Measurements from ENCODE around the gene ADAT2. TPM values are rescaled to one million over a fixed set of nuclear protein-coding genes. Genes with fewer than 3 reads are reported as not detected.

ADAT2 gene
- total and polyA plus RNA-seq, 2 of the 13 experiments (the other 11 are each of a cell fraction or from before 2014, with no cell fraction given) = 10.5 to 18.3 TPM

DNA sequence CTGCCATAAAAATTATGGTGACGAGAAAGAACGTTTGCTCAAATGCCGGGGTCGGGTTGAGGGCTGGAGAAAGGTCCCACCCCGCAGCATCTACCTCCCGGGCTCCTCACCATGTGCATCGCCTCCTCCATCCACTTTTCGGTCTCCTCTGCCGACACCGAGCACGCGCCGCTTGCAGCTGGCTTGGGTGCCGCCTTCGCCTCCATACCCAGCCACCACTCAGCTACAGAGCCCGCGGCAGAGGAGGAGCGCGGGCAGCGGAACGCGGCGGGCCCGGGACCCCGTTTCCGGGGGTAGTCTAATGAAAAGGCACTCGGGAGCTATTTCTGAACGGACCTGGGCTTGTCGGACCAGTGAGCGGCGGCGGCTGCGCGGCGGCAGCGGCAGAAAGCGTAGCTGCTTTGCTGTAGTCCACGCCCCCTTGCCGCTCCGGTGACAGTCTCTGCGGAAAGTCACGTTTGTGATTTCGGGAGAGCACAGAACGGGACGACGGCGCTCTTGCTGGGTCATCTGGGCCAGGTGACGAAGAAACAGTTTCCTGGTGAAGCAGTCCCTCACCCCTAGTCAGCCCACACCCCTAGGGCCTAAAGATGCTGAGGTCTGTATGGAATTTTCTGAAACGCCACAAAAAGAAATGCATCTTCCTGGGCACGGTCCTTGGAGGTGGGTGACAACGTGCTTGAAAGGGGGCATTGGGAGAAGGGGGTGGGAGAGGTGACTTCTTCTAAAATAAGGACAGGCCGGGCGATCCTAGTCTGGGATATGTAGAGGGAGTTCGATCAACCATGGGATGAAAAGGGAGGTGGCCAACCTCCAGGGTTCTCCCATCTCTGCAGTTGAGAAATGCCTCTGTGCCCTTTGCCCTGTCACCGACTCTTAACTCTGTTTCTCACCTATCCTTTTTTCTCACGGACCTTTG is at the start of gene ADAT2, which contains the start of gene PEX3 (continued):
- TF ChIP-seq, protein P1, sequence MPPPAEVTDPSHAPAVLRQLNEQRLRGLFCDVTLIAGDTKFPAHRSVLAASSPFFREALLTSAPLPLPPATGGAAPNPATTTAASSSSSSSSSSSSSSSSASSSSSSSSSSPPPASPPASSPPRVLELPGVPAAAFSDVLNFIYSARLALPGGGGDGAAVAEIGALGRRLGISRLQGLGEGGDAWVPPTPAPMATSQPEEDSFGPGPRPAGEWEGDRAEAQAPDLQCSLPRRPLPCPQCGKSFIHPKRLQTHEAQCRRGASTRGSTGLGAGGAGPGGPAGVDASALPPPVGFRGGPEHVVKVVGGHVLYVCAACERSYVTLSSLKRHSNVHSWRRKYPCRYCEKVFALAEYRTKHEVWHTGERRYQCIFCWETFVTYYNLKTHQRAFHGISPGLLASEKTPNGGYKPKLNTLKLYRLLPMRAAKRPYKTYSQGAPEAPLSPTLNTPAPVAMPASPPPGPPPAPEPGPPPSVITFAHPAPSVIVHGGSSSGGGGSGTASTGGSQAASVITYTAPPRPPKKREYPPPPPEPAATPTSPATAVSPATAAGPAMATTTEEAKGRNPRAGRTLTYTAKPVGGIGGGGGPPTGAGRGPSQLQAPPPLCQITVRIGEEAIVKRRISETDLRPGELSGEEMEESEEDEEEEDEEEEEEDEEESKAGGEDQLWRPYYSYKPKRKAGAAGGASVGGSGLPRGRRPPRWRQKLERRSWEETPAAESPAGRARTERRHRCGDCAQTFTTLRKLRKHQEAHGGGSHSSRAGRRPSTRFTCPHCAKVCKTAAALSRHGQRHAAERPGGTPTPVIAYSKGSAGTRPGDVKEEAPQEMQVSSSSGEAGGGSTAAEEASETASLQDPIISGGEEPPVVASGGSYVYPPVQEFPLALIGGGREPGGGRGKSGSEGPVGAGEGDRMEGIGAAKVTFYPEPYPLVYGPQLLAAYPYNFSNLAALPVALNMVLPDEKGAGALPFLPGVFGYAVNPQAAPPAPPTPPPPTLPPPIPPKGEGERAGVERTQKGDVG (CRISPR knock-in tag; IDR thresholded peaks at IDR 0.05; ENCODE audit: borderline replicate concordance) = peak; percentile 96
- TF ChIP-seq ETV5 (CRISPR knock-in tag; IDR thresholded peaks at IDR 0.05; ENCODE audit: borderline replicate concordance) = peak; percentile 74
- TF ChIP-seq PLRG1 (conservative IDR thresholded peaks at IDR 0.05) = no peak
- TF ChIP-seq, protein P2, sequence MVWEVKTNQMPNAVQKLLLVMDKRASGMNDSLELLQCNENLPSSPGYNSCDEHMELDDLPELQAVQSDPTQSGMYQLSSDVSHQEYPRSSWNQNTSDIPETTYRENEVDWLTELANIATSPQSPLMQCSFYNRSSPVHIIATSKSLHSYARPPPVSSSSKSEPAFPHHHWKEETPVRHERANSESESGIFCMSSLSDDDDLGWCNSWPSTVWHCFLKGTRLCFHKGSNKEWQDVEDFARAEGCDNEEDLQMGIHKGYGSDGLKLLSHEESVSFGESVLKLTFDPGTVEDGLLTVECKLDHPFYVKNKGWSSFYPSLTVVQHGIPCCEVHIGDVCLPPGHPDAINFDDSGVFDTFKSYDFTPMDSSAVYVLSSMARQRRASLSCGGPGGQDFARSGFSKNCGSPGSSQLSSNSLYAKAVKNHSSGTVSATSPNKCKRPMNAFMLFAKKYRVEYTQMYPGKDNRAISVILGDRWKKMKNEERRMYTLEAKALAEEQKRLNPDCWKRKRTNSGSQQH (CRISPR knock-in tag; IDR thresholded peaks at IDR 0.05; ENCODE audit: low read depth) = peak; percentile 98
- peak; percentile 99 for TF ChIP-seq SALL2 (CRISPR knock-in tag; IDR thresholded peaks at IDR 0.05)
- TF ChIP-seq NR1H2 (CRISPR knock-in tag; IDR thresholded peaks at IDR 0.05; ENCODE audit: borderline replicate concordance, low read depth) = no peak
- TF ChIP-seq RARG (CRISPR knock-in tag; IDR thresholded peaks at IDR 0.05; ENCODE audit: low read depth) = no peak
- no peak for TF ChIP-seq SRSF9 (IDR thresholded peaks at IDR 0.05; ENCODE audit: borderline replicate concordance, insufficient read depth, low read depth, low read length, poor library complexity, severe bottlenecking)
- TF ChIP-seq ZSCAN22 (CRISPR knock-in tag; IDR thresholded peaks at IDR 0.05) = no peak; the same call in 1 of the 2 replicates
- 0 out of 2 replicates have a peak, but pooled peaks have one; percentile 78 for TF ChIP-seq ATAD3A (CRISPR knock-in tag; IDR thresholded peaks at IDR 0.05)
- peak; percentile 92 for TF ChIP-seq ZNF772 (CRISPR knock-in tag; IDR thresholded peaks at IDR 0.05)
- TF ChIP-seq MXD1 (CRISPR knock-in tag; IDR thresholded peaks at IDR 0.05) = peak; percentile 84
- TF ChIP-seq ZFP37 (CRISPR knock-in tag; IDR thresholded peaks at IDR 0.05; ENCODE audit: borderline replicate concordance) = peak; percentile 80
- TF ChIP-seq ZNF607 (CRISPR knock-in tag; IDR thresholded peaks at IDR 0.05; ENCODE audit: borderline replicate concordance) = peak; percentile 94
- peak; percentile 61; the same call in 1 of the 2 replicates for TF ChIP-seq SNAPC4 (CRISPR knock-in tag; IDR thresholded peaks at IDR 0.05)
- no peak for TF ChIP-seq NR3C1 (CRISPR knock-in tag; IDR thresholded peaks at IDR 0.05)
- TF ChIP-seq NFE2 (CRISPR knock-in tag; IDR thresholded peaks at IDR 0.05) = peak; percentile 8; the same call in 1 of the 2 replicates
- peak; percentile 80; the same call in 1 of the 2 replicates for TF ChIP-seq ZNF839 (CRISPR knock-in tag; IDR thresholded peaks at IDR 0.05; ENCODE audit: borderline replicate concordance)
